Mucosa of descending colon (tissue), 3 donors: ENCODE measurements around the gene SEC24C. TPM values are rescaled to one million over a fixed set of nuclear protein-coding genes. Genes with fewer than 3 reads are reported as not detected.

ENCODE experiments used
- ATAC-seq: fragments of 200-7000 bp; cut with Tn5 transposase; one replicate; pipeline ENCODE4 v1.9.1; 2020; ENCODE audit warnings: mild to moderate bottlenecking, moderate library complexity
- DNase-seq, 3 donors: peaks; one replicate each; pipeline ENCODE4 v3.0.0-alpha.2; 2020
- H3K36me3 ChIP-seq: fragments of 200-600 bp; one replicate; pipeline ENCODE4 v1.8.0; 2021; ENCODE audit warnings: low read depth, mild to moderate bottlenecking
- H3K4me1 ChIP-seq: fragments of 200-600 bp; one replicate; pipeline ENCODE4 v1.8.0; 2021; ENCODE audit warnings: low read depth, mild to moderate bottlenecking
- H3K4me3 ChIP-seq: fragments of 200-600 bp; one replicate; pipeline ENCODE4 v1.8.0; 2021; ENCODE audit warnings: mild to moderate bottlenecking
- H3K9me3 ChIP-seq: fragments of 200-600 bp; one replicate; pipeline ENCODE4 v1.8.0; 2021; ENCODE audit warnings: mild to moderate bottlenecking
- intact Hi-C, 2 donors: fragments of 100-400 bp; cut with DNase I in 1 of 2; cut with micrococcal nuclease in 1 of 2; formaldehyde crosslinking; loops; one replicate each; pipeline versions ENCODE4 v1.11.0 to v1.11.1; 2022; cut with DNase I, micrococcal nuclease
- total RNA-seq, 3 donors: library from RNA; stranded (reverse); fragmentation: NEBNext Ultra II Directional in 2 of 3; extraction: Animal tissue kit (Norgen Biotek cat#: 25700) in 2 of 3; gene quantifications; one replicate each; pipeline versions ENCODE4 v1.2.1 to v1.2.4, GENCODE V29; 2021 to 2023
- TF ChIP-seq, protein P1 (sequence below): fragments of 200-600 bp; IDR thresholded peaks from one replicate; pipeline ENCODE4 v1.8.0; 2022; ENCODE audit warnings: antibody characterized with exemption, mild to moderate bottlenecking
- donor health status: DM: no; HTN: no; CAD: no; lungs with moderate emphysema.
- donor health status: DM: no; HTN: no; CAD: no.
- donor health status: DM: no; HTN: yes; CAD: no.

Gene SEC24C
- total RNA-seq, 3 donors from 2014 or later = 64.5 to 73.6 (median 71.2) TPM

DNA sequence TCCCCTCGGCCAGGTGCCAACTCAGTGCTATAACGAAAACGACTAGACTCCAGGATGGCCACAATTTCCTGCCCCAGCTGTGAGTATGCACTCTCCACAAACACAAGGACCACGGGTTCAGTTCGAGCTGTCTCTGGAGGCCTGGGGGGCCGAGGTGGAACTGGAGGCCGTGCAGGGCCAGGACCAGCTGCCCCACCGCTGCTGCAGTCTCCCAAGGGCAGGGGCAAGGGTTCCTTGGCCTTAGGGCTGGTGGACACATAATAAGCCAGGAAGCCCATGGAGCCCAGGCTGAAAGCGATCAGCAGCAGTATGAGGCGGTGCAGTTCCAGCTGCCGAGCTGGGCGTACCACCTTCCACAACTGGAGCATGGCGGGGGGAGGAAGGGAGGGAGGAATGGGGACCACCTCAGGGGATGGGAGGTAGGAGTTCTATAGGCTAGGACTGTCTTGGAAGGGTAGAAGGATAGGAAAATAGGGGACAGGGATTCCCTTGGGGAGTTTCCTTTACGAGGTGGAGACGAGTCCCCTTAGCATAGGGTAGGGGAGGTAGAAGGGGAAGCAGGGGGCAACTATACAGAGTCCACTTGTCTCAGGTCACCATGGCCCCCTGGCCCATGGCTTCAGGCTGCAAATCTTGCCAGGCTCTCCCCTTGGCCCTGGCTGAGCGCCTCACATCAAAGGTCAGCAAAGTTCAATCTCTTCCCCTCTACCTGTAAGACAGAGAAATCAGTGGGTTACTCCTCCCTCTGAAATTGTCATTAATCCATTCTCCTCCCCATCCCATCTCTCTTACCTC, 64.0 kb downstream of the SEC24C start:
- ATAC-seq = no peak
- intact Hi-C loops = no loop called here
- Histone ChIP-seq H3K4me3 (no peak overlapping the region), H3K36me3 (no peaks in the 10 kb centered on the region), H3K4me1 (peaks cover 8% of the 10 kb centered on the region), H3K9me3 (no peaks in the 10 kb centered on the region)
- TF ChIP-seq, protein P1, sequence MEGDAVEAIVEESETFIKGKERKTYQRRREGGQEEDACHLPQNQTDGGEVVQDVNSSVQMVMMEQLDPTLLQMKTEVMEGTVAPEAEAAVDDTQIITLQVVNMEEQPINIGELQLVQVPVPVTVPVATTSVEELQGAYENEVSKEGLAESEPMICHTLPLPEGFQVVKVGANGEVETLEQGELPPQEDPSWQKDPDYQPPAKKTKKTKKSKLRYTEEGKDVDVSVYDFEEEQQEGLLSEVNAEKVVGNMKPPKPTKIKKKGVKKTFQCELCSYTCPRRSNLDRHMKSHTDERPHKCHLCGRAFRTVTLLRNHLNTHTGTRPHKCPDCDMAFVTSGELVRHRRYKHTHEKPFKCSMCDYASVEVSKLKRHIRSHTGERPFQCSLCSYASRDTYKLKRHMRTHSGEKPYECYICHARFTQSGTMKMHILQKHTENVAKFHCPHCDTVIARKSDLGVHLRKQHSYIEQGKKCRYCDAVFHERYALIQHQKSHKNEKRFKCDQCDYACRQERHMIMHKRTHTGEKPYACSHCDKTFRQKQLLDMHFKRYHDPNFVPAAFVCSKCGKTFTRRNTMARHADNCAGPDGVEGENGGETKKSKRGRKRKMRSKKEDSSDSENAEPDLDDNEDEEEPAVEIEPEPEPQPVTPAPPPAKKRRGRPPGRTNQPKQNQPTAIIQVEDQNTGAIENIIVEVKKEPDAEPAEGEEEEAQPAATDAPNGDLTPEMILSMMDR = no peak
- DNase-seq = peak in 1 of 3 donors; percentile 34

DNA sequence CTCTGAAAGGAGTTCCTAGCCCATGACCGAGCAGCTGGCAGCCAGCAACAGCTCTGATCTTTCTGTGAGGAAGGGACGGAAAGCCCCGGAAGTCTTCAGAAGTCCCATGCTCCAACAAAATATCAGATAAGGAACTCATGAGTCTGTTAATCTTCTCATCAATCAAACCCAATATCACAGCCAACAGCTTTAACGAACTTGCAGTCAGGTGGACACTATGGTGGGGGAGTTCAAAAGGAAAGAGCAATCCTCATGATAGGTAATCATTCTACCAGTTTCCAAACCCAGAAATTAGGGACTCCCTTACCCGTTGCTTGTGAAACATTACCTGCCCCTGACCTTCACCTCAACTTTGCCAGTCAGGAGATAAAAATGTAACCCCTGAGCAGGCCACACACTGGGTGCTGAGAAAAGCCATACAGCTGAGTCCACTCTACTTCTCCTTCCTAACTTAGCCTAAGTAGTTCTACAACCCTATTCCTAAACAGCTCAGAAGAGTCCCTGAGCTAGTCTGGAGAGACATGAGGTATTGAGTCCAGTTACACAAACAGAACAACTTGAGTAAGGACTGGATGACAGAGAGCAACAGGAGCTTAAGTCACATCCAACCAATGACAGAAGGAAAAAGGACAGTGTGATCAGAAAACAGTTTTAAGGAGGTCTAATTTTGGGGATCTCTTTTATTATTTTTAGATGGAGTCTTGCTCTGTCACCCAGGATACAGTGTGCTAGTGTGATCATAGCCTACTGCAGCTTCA, 65.1 kb downstream of the SEC24C start:
- Histone ChIP-seq H3K36me3 (no peaks in the 10 kb centered on the region), H3K9me3 (no peaks in the 10 kb centered on the region), H3K4me3 (no peak overlapping the region), H3K4me1 (peaks cover 8% of the 10 kb centered on the region)
- peak in 1 of 3 donors; percentile 4 for DNase-seq
- TF ChIP-seq, protein P1 = no peak
- no peak for ATAC-seq
- intact Hi-C loops = no loop called here

DNA sequence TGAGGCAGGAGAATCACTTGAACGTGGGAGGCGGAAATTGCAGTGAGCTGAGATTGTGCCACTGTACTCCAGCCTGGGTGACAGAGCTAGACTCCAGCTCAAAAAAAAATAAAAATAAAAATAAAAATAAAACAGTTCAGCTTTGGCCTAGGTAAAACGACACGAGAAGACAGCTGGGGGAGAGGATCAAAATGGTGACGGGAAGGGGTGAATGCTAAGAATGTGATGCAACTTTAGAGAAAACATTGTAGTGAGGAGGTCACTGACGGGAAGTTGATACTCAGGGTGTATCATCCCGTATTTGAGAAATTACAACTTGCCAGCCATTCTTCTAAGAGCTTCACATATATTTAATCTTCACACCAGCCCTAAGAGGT, 66.2 kb downstream of the SEC24C start:
- Histone ChIP-seq H3K4me1 (peaks cover 8% of the 10 kb centered on the region), H3K4me3 (no peak overlapping the region), H3K9me3 (no peaks in the 10 kb centered on the region), H3K36me3 (no peaks in the 10 kb centered on the region)
- TF ChIP-seq, protein P1 = no peak
- intact Hi-C loops = no loop called here
- DNase-seq (no peak), ATAC-seq (no peak)

DNA sequence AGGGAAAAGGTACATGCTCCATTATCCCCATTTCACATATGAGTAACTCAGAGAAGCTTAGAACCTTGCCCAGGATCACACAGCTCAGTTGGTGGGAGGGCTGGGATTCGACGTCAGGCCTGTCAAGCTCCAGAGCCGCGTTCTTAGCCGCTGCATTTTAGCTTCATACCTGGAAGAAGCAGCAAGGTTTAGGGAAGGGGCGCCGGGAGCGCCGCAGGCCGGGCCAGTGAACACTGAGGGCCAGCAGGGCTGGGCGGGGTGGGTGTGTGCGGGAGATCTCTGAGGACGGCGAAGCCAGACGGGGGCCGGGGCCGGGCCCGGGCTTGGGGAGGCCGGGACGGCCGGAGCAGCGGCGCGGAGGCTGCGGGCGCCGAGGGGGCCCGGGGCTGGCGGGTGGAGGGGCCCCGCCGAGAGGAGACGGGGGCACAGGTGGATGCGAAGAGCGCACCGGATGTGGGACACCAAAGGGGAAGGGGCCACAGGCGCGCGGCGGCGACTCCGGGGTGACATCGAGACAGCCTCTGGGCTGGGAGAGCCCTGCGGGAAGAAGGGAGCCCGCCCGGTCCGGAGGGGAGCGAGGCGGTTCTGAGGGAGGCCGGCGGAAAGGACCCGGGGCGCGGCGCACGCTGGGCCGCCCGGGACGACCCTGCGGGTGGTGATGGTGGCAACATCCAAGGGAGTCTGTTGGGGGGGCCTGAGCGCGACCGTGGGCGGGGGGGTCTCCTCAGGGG, 66.7 kb downstream of the SEC24C start:
- peaks cover 8% of the 10 kb centered on the region for H3K4me1 ChIP-seq
- ATAC-seq = peak; percentile 48
- peak; percentile 49 to 82 (median 69) for DNase-seq
- TF ChIP-seq, protein P1 = no peak
- H3K9me3 ChIP-seq = no peaks in the 10 kb centered on the region
- H3K4me3 ChIP-seq = peak overlapping the region; percentile 68
- no peaks in the 10 kb centered on the region for H3K36me3 ChIP-seq
- intact Hi-C loops = no loop called here

DNA sequence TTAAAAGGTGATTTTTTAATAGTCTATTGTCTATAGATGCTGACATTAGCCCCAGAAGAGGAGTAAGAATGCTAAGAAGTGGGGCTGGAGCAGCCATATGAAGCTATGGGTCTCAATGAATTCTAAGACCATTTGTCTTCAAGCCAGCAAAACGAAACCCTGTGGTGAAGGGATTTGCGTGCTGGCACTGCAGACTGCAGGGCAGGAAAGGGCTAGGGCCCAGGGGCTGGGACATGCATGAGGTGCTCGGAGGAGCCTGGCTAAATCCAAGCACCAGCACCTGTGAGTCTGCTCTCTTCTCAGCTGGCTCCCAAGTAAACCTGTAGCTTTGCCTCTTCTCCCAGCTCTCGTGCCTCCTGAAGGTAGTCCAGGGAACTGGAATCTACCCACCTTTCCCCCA, 68.5 kb downstream of the SEC24C start:
- intact Hi-C loops = no loop called here
- Histone ChIP-seq H3K4me3 (no peak overlapping the region), H3K4me1 (peaks cover 8% of the 10 kb centered on the region), H3K9me3 (no peaks in the 10 kb centered on the region), H3K36me3 (no peaks in the 10 kb centered on the region)
- DNase-seq = no peak
- ATAC-seq = no peak
- TF ChIP-seq, protein P1 = no peak
